GM12891 (cell line): Measurements from ENCODE around the gene HTN1.
"Not testable (repeated sequence)": the region's sequence is repeated elsewhere in the genome, so short reads cannot be mapped to it uniquely, and the experiment has no call there.

ENCODE experiments used
- PAX5 ChIP-seq: IDR thresholded peaks from 2 replicates; pipeline ENCODE4 v1.6.1; 2011; ENCODE audit warnings: low read length, moderate library complexity, mild to moderate bottlenecking; ENCODE audit not compliant: insufficient read depth, severe bottlenecking
- POLR2A ChIP-seq: IDR thresholded peaks from 2 replicates; pipeline ENCODE4 v1.6.1; 2011; ENCODE audit warnings: low read depth, low read length, control low read depth
- SPI1 ChIP-seq: IDR thresholded peaks from 2 replicates; pipeline ENCODE4 v1.6.1; 2011; ENCODE audit warnings: low read depth, low read length, control low read depth
- TAF1 ChIP-seq: IDR thresholded peaks from 2 replicates; pipeline ENCODE4 v1.6.1; 2011; ENCODE audit warnings: low read depth, low read length, control low read depth

DNA sequence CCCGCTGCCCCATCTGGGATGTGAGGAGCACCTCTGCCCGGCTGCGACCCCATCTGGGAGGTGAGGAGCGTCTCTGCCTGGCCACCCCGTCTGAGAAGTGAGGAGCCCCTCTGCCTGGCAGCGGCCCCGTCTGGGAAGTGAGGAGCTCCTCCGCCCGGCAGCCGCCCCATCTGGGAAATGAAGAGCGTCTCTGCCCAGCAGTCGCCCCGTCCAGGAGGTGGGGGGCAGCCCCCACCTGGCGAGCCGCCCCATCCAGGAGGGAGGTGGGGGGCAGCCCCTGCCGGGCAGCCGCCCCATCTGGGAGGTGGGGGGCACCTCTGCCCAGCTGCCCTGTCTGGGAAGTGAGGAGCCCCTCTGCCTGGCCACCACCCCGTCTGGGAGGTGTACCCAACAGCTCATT lies 12.7 kb upstream of the HTN1 start:
- not testable (repeated sequence) for TF ChIP-seq SPI1, POLR2A, PAX5, TAF1
